ENCODE measurements around the gene ZNF200.

Gene ZNF200

DNA sequence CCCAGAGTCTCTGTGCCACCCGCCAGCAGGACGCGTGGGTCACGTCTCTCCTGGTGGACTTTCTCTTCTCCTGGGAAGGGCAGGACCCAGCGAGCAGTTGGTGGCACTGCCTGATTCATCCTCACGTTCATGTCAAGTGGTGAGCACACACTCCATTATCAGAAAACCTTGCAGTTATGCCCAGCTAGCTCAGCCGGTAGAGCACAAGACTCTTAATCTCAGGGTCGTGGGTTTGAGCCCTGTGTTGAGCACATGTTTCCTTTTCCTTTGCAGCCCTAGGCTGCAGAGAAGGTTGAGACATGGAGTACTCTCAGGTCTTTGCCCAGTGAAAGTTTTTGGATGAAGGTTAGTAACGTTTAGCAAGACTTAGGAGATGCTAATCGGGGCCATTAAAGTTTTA is 39.0 kb downstream of the ZNF200 start:
- DNase-seq (ENCODE audit: low spot score), result no peak
- TF ChIP-seq CTCF (IDR thresholded peaks at IDR 0.05), result no peak
- no peak overlapping the region for H3K27ac ChIP-seq
- H3K4me3 ChIP-seq, result no peak overlapping the region

DNA sequence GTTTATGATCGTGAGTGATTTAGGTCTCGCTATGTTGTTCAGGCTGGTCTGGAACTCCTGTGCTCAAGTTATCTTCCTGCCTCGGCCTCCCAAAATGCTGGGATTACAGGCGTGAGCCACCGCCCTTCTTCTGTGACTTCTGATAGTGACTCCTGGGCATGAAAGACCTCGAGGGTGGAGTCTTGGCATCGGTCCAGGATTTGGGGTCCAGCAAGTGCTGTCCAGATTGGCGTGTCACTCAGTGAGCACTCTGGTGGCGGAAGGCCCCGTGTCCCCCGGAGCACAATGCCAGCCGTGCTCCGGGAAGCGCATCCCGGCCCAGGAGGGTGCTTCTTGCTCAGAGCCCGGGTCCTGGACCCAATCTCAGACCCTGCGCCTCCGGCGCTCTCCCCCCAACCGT is 40.2 kb downstream of the ZNF200 start:
- Histone ChIP-seq H3K4me3 (no peak overlapping the region), H3K27ac (no peak overlapping the region)
- no peak for TF ChIP-seq CTCF (IDR thresholded peaks at IDR 0.05)
- DNase-seq (ENCODE audit: low spot score), result no peak

GRCh38 chr16:3193221-3194212 is 41.4 kb downstream of the ZNF200 start:
- H3K4me3 ChIP-seq, result no peak overlapping the region
- DNase-seq (ENCODE audit: low spot score), result no peak
- no peak overlapping the region for H3K27ac ChIP-seq
- no peak for TF ChIP-seq CTCF (IDR thresholded peaks at IDR 0.05)

- no peak for DNase-seq (ENCODE audit: low spot score)
- H3K27ac ChIP-seq, result no peak overlapping the region
- no peak overlapping the region for H3K4me3 ChIP-seq
- TF ChIP-seq CTCF (IDR thresholded peaks at IDR 0.05), result no peak
Measured at GRCh38 chr16:3192476-3193019, 42.4 kb downstream of the ZNF200 start.

- H3K4me3 ChIP-seq, result no peak overlapping the region
- DNase-seq (ENCODE audit: low spot score), result no peak
- TF ChIP-seq CTCF (IDR thresholded peaks at IDR 0.05), result no peak
Measured at GRCh38 chr16:3190949-3191353, 44.0 kb downstream of the ZNF200 start.

DNA sequence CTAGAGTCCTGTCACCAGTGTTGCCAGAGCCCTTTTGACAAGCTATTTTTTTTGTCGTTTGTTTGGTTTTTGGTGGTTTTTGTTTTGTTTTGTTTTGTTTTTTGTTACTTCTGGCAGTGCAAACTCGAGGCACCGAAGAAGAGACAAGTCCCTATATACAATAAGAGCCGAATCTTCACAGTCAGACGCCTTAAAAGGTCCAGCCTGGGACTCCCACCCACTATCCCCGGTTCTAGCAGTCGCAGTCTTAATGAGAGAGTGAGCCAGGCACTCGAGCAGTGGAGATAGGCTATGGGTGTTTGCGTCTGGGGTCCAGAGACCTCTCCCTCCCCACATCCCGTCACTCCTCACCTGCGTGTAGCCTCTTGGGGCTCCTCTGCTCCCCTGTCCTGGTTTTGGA is 45.1 kb downstream of the ZNF200 start:
- H3K4me3 ChIP-seq, result no peak overlapping the region
- no peak for TF ChIP-seq CTCF (IDR thresholded peaks at IDR 0.05)
- H3K27ac ChIP-seq, result no peak overlapping the region
- no peak for DNase-seq (ENCODE audit: low spot score)

More at GRCh38 chr16:3190949-3191353, 44.0 kb downstream of the ZNF200 start:
- no peak overlapping the region for H3K27ac ChIP-seq

All from coronary artery (tissue), 2 donors.